HG02763 (cell line): ENCODE results near the gene SPTLC1.

Experiments
- ATAC-seq: cut with Tn5 transposase; IDR thresholded peaks from one replicate; pipeline ENCODE4 v1.9.1; 2021; ENCODE audit warnings: mild to moderate bottlenecking, moderate library complexity; ENCODE audit not compliant: unreplicated experiment

The SPTLC1 gene

GRCh38 chr9:92100237-92100911, 14.8 kb downstream of the SPTLC1 start:
- no peak for ATAC-seq

GRCh38 chr9:92098638-92099037, 16.6 kb downstream of the SPTLC1 start:
- no peak for ATAC-seq

DNA sequence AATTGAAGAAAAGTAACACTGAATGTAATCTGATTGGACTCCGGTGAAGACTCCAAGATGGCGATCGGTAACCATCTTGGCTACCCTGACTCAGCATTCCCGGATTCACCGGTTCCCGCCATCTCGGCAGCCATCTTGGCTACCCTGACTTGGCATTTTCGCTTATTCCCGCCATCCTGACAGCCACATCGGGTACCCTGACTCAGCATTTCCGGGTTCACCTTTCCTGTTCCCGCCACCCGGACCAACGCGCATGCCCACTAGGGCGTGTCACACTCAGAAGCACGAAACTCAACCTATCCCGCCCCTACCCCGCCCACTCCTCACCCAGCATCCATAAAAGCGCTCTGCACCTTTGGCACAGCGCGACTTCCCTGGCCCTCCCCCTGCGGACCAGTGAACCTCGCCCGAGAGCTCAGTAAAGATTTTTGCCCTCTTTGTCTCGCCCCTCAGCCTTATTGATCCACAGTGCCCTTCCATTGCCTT, 17.2 kb downstream of the SPTLC1 start:
- no peak for ATAC-seq

GRCh38 chr9:92095236-92095635, 20.0 kb downstream of the SPTLC1 start:
- no peak for ATAC-seq

GRCh38 chr9:92094655-92095054, 20.6 kb downstream of the SPTLC1 start:
- no peak for ATAC-seq

DNA sequence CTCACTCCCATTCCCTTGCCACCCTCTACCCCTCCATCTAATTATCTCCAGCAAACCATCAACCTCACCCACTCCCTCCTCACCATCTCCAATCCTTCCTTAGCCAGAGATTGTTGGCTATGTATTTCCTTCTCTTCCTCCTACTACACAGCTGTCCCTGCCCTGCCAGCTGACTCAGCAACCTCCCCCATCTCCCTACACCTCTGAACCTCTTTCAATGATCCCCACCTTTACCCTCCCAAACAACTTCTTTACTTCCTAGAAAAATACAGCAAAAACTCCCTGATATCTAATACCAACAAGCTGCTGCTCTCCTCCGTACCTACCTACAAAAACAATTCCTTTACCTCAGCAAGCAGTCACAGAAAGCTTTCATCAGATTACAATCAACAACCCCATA, 37.3 kb downstream of the SPTLC1 start:
- ATAC-seq: no peak

GRCh38 chr9:92071634-92072033, 43.6 kb downstream of the SPTLC1 start:
- ATAC-seq: no peak

DNA sequence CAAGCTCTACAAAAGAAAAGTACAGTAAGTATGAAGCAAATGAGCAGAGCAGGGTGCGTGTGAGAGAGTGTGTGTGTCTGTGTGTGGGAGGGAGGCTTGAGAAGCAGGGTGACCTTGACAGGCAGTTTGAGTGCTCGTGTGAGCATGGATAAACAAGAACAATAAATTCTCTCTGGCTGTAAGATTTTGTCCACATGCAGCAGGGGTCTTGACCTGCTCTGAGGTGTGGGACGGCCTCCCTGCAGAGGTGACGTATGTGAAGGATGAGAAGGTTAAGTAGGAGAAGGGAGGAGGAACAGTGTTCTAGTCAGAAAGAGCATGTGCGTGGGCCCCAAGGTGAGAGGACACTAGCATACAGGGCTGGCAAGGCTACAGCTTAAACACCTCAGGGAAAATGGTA, 49.0 kb downstream of the SPTLC1 start:
- no peak for ATAC-seq

- ATAC-seq: no peak
Measured at GRCh38 chr9:92064711-92065110, 50.5 kb downstream of the SPTLC1 start.

DNA sequence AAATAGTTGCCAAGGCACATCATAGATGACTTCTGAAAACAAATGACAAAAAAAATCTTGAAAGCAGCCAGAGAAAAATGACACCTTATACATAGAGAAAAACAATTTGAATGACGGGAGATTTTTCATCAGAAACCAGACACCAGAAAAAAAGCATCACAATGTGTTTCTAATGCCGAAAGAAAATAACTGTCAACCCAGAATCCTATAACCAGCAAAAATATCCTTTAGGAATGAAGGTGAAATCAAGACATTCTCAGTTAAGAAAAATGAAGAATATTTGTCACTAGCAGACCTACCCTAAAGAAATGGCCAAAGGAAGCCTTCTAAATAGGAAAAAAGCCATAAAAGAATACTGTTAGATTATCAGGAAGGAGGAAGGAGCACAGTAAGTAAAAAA, 54.0 kb downstream of the SPTLC1 start:
- no peak for ATAC-seq

GRCh38 chr9:92059661-92060060, 55.6 kb downstream of the SPTLC1 start:
- ATAC-seq: no peak

GRCh38 chr9:92058723-92059444, 56.3 kb downstream of the SPTLC1 start:
- no peak for ATAC-seq

GRCh38 chr9:92058026-92058425, 57.2 kb downstream of the SPTLC1 start:
- ATAC-seq: no peak

DNA sequence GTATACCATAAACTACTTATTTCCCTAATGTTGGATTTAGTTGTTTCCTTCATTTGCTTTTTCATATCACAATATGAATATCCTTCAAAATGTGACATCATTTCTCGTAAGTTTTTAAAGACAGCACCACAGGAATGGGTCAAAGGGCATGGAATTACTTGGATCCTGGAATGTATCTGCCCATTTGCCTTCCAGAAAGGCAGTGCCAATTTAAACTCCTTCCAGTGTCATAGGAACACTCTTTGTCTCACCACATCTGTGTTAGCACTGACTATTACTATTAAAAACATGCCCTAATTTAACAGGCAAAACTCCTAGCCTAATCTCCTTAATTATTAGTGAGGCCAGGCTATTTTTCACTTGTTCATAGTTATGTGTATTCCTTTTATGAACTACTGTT, 58.0 kb downstream of the SPTLC1 start:
- no peak for ATAC-seq

- ATAC-seq: no peak
Measured at GRCh38 chr9:92055624-92056023, 59.6 kb downstream of the SPTLC1 start.

DNA sequence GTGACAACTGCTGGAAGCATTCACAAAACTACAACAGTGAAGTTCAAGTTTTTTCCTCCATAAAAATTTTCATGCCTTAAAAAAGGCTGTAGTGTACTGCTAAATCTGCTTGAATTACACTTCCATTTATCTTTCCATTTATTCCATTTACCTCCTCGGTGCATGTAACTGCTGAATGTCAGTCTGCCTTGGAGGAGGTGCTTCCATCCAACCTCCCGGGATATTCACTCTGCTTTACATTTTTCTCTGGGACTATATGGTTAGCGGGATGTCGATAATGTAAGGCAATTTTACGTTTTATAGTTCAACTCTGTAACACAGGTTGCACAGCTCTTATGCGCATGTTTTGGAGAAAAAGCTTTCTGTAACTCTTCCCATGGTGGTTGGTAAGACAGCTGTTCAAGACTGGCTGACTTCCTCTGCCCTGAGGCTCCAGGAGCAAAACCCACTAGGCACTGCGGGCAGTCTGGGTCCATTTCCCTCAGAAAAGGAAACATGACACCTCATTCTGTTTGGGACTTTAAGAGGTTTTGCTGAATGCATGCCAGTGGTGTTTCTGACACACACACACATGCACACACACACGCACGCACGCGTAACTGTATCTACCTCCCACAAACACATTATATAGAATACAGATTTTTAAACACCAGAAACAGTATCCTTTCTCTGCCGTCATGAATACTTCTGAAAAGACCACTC, 66.1 kb downstream of the SPTLC1 start:
- ATAC-seq: no peak

GRCh38 chr9:92047500-92047899, 67.7 kb downstream of the SPTLC1 start:
- ATAC-seq: no peak

DNA sequence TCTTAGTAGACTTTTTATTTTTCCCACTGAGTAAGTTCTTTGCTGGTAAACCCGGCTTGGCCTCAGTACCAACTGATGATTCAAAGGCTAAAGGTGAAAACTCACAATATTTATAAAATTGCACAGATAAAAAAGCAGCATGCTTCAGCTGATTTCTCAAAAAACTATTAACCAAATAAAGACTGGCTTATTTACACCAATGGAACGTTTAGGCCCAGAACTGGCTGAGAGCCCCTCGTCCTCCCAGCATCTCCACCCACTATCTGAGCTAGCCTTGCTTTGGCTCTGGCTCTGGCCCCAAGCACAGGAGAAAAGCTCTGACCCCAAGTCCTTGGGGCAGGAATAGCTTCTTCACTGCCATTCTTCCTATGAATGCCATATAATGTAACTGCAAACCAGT, 68.5 kb downstream of the SPTLC1 start:
- no peak for ATAC-seq

DNA sequence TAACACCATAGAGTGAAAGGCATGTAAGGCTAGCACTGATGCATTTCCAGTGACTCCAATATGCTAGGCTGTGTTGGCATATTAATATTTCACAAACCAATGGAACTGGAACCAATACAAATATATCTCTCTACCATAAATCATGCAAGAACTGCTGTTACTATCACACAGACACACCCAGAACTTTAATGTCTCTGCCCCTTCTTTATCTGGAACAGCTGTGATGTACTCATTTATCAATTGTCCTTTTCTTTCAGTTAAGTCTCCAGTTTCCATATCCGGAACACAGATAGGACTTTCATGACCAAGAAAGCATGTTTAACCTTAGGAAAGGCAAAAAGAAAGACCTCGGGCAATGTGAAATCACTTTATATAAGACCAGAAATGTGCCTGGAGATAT, 70.3 kb downstream of the SPTLC1 start:
- no peak for ATAC-seq

GRCh38 chr9:92043002-92043401, 72.2 kb downstream of the SPTLC1 start:
- no peak for ATAC-seq

GRCh38 chr9:92042260-92042659, 73.0 kb downstream of the SPTLC1 start:
- no peak for ATAC-seq

DNA sequence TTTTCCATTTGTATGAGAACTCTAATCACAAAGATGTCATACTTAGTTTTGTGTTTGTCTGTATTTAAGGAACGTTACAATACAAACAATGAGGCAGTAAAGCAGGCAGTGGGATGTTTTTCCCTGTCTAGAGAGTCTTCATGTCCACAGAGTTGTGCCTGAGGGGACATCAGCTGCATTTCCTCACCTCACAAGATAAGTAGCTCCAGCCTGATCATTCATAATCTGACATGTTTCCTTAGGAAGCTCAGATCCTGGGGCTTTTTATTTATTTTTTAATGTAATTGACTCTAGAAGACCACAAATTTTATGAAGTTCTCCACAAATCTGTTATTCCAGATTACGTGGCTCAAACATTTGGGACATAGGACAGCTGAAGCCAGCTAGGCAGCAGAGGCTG, 78.5 kb downstream of the SPTLC1 start:
- ATAC-seq: no peak
